Body of pancreas (tissue), 4 donors: ENCODE data around the gene MLKL. TPM values are rescaled to one million over a fixed set of nuclear protein-coding genes. Genes with fewer than 3 reads are reported as not detected.
"Not testable (repeated sequence)": the region's sequence is repeated elsewhere in the genome, so short reads cannot be mapped to it uniquely, and the experiment has no call there.

ENCODE experiments used
- ATAC-seq: fragments of 150-250 bp; one replicate; pipeline ENCODE4 v1.9.1; 2016
- DNase-seq, 4 donors: peaks; one replicate each; pipeline ENCODE4 v3.0.0-alpha.2; 2019
- H3K27ac ChIP-seq, 4 donors: fragments of 200-600 bp; sonication (generic); 1 replicate in 3 of 4; 2 replicates in 1 of 4; pipeline versions ENCODE4 v1.5.1 to v1.6.1; 2016 to 2019; ENCODE audit warnings: mild to moderate bottlenecking in 1 of 4, mixed read lengths in 1 of 4, moderate library complexity in 1 of 4
- H3K27me3 ChIP-seq, 2 donors: fragments of 200-600 bp; sonication (generic); one replicate each; pipeline ENCODE4 v1.6.0; 2016; ENCODE audit warnings: mild to moderate bottlenecking in 1 of 2
- H3K36me3 ChIP-seq, 2 donors: fragments of 200-600 bp; sonication (generic); replicated peaks in 1 of 2; 2 replicates each; pipeline ENCODE4 v1.5.1; 2016; ENCODE audit warnings: low read depth in 2 of 2; ENCODE audit not compliant: insufficient read depth in 1 of 2
- H3K4me1 ChIP-seq: fragments of 200-600 bp; sonication (generic); one replicate; pipeline ENCODE4 v1.6.0; 2016
- H3K4me3 ChIP-seq, 2 donors: fragments of 200-600 bp; sonication (generic); 1 replicate in 1 of 2; 2 replicates in 1 of 2; pipeline ENCODE4 v1.5.1; 2016 to 2019
- H3K9me3 ChIP-seq, 3 donors: fragments of 200-600 bp; sonication (generic); 1 replicate in 2 of 3; 2 replicates in 1 of 3; pipeline ENCODE4 v1.5.1; 2016
- POLR2A ChIP-seq, 3 donors: fragments of 450-650 bp; IDR thresholded peaks; one replicate each; pipeline ENCODE4 v1.6.1; 2016; ENCODE audit warnings: antibody characterized with exemption in 3 of 3, mild to moderate bottlenecking in 2 of 3
- WGBS, 2 donors: methylation state at CpG; one replicate each; pipeline ENCODE4 v1.1.5; 2017; 5-methylcytosine and 5-hydroxymethylcytosine counted together
- intact Hi-C: fragments of 100-400 bp; cut with DNase I; formaldehyde crosslinking; loops from one replicate; pipeline ENCODE4 v1.15.1; 2023
- total RNA-seq, 2 donors: library from RNA; depleted of rRNA; stranded (reverse); fragments of >200 nt; gene quantifications; one replicate each; pipeline ENCODE4 v1.1.0, GENCODE V29; 2016
- TF ChIP-seq, protein P1 (sequence below), 7 experiments: fragments of 450-650 bp in 4 of 7; fragments of 200-600 bp in 3 of 7; sonication (generic) in 3 of 7; IDR thresholded peaks; one replicate each; pipeline ENCODE4 v1.5.1; 2016 to 2019; ENCODE audit warnings: antibody characterized with exemption in 7 of 7

Gene MLKL
- total RNA-seq, 2 donors from 2014 or later = 10.9 to 16.8 TPM

DNA sequence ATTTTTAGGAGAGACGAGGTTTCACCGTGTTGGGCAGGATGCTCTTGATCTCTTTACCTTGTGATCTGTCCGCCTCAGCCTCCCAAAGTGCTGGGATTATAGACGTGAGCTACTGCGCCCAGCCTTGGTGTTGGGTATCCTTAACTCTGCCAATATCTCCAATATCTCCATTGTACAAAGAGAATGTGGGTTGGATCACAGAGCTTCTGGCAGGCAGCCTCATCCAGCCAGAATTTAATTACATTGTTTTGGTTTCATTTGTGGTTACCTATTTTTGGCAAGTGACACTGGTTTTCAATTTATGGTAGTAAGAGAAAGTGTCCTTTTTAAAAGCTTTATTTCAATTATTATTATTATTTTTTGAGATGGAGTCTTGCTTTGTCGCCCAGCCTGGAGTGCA is 20.0 kb downstream of the MLKL start:
- Histone ChIP-seq H3K4me1 (no peaks in the 10 kb centered on the region), H3K9me3 (no peaks in the 10 kb centered on the region), H3K4me3 (no peak overlapping the region), H3K36me3 (peaks cover 0 to 5% of the 10 kb centered on the region in 2 donors), H3K27ac (no peak overlapping the region), H3K27me3 (no peaks in the 10 kb centered on the region)
- ATAC-seq = no peak
- 91 to 92% methylated on average over 6 of the region's 6 CpGs for WGBS, 2 donors
- TF ChIP-seq, protein P1, sequence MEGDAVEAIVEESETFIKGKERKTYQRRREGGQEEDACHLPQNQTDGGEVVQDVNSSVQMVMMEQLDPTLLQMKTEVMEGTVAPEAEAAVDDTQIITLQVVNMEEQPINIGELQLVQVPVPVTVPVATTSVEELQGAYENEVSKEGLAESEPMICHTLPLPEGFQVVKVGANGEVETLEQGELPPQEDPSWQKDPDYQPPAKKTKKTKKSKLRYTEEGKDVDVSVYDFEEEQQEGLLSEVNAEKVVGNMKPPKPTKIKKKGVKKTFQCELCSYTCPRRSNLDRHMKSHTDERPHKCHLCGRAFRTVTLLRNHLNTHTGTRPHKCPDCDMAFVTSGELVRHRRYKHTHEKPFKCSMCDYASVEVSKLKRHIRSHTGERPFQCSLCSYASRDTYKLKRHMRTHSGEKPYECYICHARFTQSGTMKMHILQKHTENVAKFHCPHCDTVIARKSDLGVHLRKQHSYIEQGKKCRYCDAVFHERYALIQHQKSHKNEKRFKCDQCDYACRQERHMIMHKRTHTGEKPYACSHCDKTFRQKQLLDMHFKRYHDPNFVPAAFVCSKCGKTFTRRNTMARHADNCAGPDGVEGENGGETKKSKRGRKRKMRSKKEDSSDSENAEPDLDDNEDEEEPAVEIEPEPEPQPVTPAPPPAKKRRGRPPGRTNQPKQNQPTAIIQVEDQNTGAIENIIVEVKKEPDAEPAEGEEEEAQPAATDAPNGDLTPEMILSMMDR (IDR thresholded peaks at IDR 0.05) = no peak
- TF ChIP-seq POLR2A (IDR thresholded peaks at IDR 0.05) = no peak
- DNase-seq = no peak
- intact Hi-C loops = no loop called here

DNA sequence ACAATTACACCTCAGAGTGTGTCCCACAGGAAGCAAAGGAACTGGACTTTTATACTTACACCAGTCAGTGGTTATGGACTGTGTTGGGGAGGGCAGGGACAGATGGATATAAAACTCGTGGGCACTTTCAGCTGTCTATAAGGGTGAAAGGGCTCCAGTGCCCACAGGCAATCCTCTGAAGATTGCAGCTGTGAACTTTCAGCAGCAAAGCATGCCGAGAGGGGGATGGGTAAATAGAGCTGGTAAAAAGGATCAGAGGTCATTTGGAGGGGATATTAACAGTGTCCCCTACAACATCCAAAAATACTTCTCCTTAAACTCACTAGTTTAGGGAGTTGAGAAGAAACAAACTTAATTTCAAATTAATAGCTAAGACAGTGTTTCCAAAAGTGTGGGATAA is 20.7 kb downstream of the MLKL start:
- H3K36me3 ChIP-seq = peaks cover 0 to 5% of the 10 kb centered on the region in 2 donors
- no peak overlapping the region for H3K27ac ChIP-seq
- H3K4me3 ChIP-seq = no peak overlapping the region
- H3K9me3 ChIP-seq = no peaks in the 10 kb centered on the region
- TF ChIP-seq, protein P1 (IDR thresholded peaks at IDR 0.05) = no peak
- TF ChIP-seq POLR2A (IDR thresholded peaks at IDR 0.05) = no peak
- WGBS, 2 donors = 30 to 46% methylated on average over 2 of the region's 2 CpGs
- DNase-seq = no peak
- no peak for ATAC-seq
- no peaks in the 10 kb centered on the region for H3K4me1 ChIP-seq
- H3K27me3 ChIP-seq = no peaks in the 10 kb centered on the region
- intact Hi-C loops = no loop called here

- Histone ChIP-seq H3K4me3 (no peak overlapping the region), H3K36me3 (peaks cover 0 to 8% of the 10 kb centered on the region in 2 donors), H3K27me3 (no peaks in the 10 kb centered on the region), H3K4me1 (no peaks in the 10 kb centered on the region), H3K9me3 (no peaks in the 10 kb centered on the region), H3K27ac (no peak overlapping the region)
- ATAC-seq (no peak), DNase-seq (no peak)
- 95 to 98% methylated on average over 4 of the region's 4 CpGs for WGBS, 2 donors
- TF ChIP-seq, protein P1 (IDR thresholded peaks at IDR 0.05) = no peak
- TF ChIP-seq POLR2A (IDR thresholded peaks at IDR 0.05) = no peak
- intact Hi-C loops = no loop called here
These were observed 22.8 kb downstream of the MLKL start for GRCh38 chr16:74677868-74678267.

- H3K4me3 ChIP-seq = no peak overlapping the region
- no peaks in the 10 kb centered on the region for H3K9me3 ChIP-seq
- H3K27ac ChIP-seq = no peak overlapping the region
- H3K36me3 ChIP-seq = peaks cover 0 to 6% of the 10 kb centered on the region in 2 donors
- intact Hi-C loops = no loop called here
- no peak for ATAC-seq
- no peaks in the 10 kb centered on the region for H3K27me3 ChIP-seq
- TF ChIP-seq, protein P1 (IDR thresholded peaks at IDR 0.05) = no peak
- no peak for TF ChIP-seq POLR2A (IDR thresholded peaks at IDR 0.05)
- H3K4me1 ChIP-seq = no peaks in the 10 kb centered on the region
- WGBS, 2 donors = 88 to 95% methylated on average over 3 of the region's 3 CpGs
- DNase-seq = no peak
These were observed 26.8 kb downstream of the MLKL start for GRCh38 chr16:74673876-74674275.

DNA sequence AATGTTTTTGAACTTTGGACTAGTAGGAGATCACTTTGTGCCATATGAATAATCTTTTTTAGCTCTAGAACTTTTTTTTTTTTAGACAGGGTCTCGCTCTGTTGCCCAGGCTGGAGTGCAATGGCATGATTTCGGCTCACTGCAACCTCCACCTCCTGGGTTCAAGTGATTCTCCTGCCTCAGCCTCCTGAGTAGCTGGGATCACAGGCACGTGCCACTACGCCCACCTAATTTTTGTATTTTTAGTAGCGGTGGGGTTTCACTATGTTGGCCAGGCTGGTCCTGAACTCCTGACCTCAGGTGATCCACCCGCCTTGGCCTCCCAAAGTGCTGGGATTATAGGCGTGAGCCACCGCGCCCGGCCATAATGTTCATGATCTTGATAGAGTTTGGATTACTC is 31.8 kb downstream of the MLKL start:
- H3K27me3 ChIP-seq, ATAC-seq, intact Hi-C loops, H3K4me3 ChIP-seq, H3K36me3 ChIP-seq, DNase-seq, H3K27ac ChIP-seq, H3K9me3 ChIP-seq: not testable (repeated sequence)
- H3K4me1 ChIP-seq = peaks cover 16% of the 10 kb centered on the region
- 93 to 96% methylated on average over 10 of the region's 10 CpGs for WGBS, 2 donors
